Lung (tissue), 12 donors: Measurements from ENCODE around the gene CENPH. TPM values are rescaled to one million over a fixed set of nuclear protein-coding genes. Genes with fewer than 3 reads are reported as not detected.
"Not testable (repeated sequence)": the region's sequence is repeated elsewhere in the genome, so short reads cannot be mapped to it uniquely, and the experiment has no call there.

ENCODE experiments used
- ATAC-seq: fragments of 200-7000 bp; cut with Tn5 transposase; one replicate; pipeline ENCODE4 v1.9.1; 2020; ENCODE audit warnings: moderate number of reproducible peaks; ENCODE audit not compliant: insufficient read depth, low FRiP score
- DNase-seq, 3 donors: peaks; one replicate each; pipeline ENCODE4 v3.0.0-alpha.2; 2013 to 2017
- H3K27ac ChIP-seq, 2 donors: one replicate each; pipeline ENCODE4 v1.5.1; 2013; ENCODE audit warnings: mild to moderate bottlenecking in 2 of 2, moderate library complexity in 2 of 2, control low read depth in 1 of 2, inconsistent platforms in 1 of 2, low read depth in 1 of 2, low read length in 1 of 2
- H3K27me3 ChIP-seq, 3 donors: one replicate each; pipeline ENCODE4 v1.5.1; 2013; ENCODE audit warnings: low read length in 2 of 3; ENCODE audit not compliant: control insufficient read depth in 3 of 3, insufficient read depth in 3 of 3
- H3K36me3 ChIP-seq, 4 donors: one replicate each; pipeline ENCODE4 v1.5.1; 2013; ENCODE audit warnings: low read length in 4 of 4, mild to moderate bottlenecking in 1 of 4, moderate library complexity in 1 of 4; ENCODE audit not compliant: control insufficient read depth in 4 of 4, insufficient read depth in 4 of 4
- H3K4me1 ChIP-seq, 5 donors: one replicate each; pipeline ENCODE4 v1.5.1; 2013; ENCODE audit warnings: low read length in 5 of 5, mild to moderate bottlenecking in 2 of 5, moderate library complexity in 1 of 5; ENCODE audit not compliant: control insufficient read depth in 5 of 5, insufficient read depth in 5 of 5
- H3K4me3 ChIP-seq: one replicate; pipeline ENCODE4 v1.5.1; 2013; ENCODE audit warnings: mild to moderate bottlenecking, control low read depth, moderate library complexity
- H3K9ac ChIP-seq, 2 donors: one replicate each; pipeline ENCODE4 v1.5.1; 2013; ENCODE audit warnings: low read length in 2 of 2, control low read depth in 1 of 2; ENCODE audit not compliant: insufficient read depth in 1 of 2
- H3K9me3 ChIP-seq, 4 donors: one replicate each; pipeline ENCODE4 v1.5.1; 2013; ENCODE audit warnings: low read length in 3 of 4, mild to moderate bottlenecking in 1 of 4, moderate library complexity in 1 of 4; ENCODE audit not compliant: control insufficient read depth in 4 of 4, insufficient read depth in 3 of 4
- CTCF ChIP-seq: IDR thresholded peaks from 2 replicates; pipeline ENCODE4 v1.5.1; 2012; ENCODE audit warnings: mild to moderate bottlenecking; ENCODE audit errors: control extremely low read depth, extremely low read depth
- WGBS, 2 donors: extraction: QIAGEN DNeasy Blood & Tissue Kit; methylation state at CpG; one replicate each; pipeline ENCODE4 v1.1.7; 2013; 5-methylcytosine and 5-hydroxymethylcytosine counted together
- polyA plus RNA-seq, 2 donors: library from polyadenylated mRNA; stranded (reverse); fragments of 200-250 nt; gene quantifications; one replicate each; pipeline ENCODE4 v1.2.1, GENCODE V29; 2013
- total RNA-seq, 2 donors: library from RNA; depleted of rRNA in 1 of 2; stranded (reverse); fragments of >200 nt in 1 of 2; gene quantifications; one replicate each; pipeline ENCODE4 v1.2.1, GENCODE V29; 2014 to 2021
- donor health status: control.
- donor health status: control.
- donor health status: Bipolar disorder and iron deficiency.
- donor health status: healthy.
- donor health status: DM: yes; HTN: yes; CAD: no.

Gene CENPH
- total and polyA plus RNA-seq, 4 donors = 3.3 to 5.8 (median 4.6) TPM

DNA sequence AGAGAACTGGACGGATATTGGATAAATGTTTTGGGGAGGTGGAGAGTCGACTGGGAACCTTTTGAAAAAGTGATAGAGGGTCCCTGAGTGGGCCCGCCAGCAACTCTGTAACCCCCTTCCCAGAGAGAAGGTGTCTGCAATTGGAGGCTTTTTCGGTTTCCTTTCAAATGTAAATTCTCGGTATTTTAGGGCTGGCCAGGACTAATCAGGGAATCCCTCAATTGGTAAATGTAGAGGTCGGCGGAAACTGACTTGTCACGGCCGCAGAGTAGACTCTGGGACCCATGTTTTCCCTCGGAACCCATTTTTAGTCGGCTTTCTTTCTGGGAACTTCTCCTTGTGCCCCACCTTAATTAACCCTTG lies 21.9 kb upstream of the CENPH start:
- TF ChIP-seq CTCF = no peak
- peak overlapping the region; percentile 42 to 76 for H3K9ac ChIP-seq
- 2 to 3% methylated on average over 11 of the region's 11 CpGs for WGBS, 2 donors
- peak in 2 of 3 donors; percentile 6 to 20 for DNase-seq
- H3K27ac ChIP-seq = no peak overlapping the region
- H3K4me1 ChIP-seq = peaks cover 0 to 16% (median 6%) of the 10 kb centered on the region in 5 donors
- no peaks in the 10 kb centered on the region for H3K27me3 ChIP-seq
- peak overlapping the region; percentile 69 for H3K4me3 ChIP-seq
- H3K9me3 ChIP-seq = no peaks in the 10 kb centered on the region
- H3K36me3 ChIP-seq = peaks cover 0 to 9% (median 3%) of the 10 kb centered on the region in 4 donors
- no peak for ATAC-seq

GRCh38 chr5:69167929-69168328 lies 21.5 kb upstream of the CENPH start:
- Histone ChIP-seq H3K27me3 (no peaks in the 10 kb centered on the region), H3K9me3 (no peaks in the 10 kb centered on the region), H3K4me1 (peaks cover 0 to 16% (median 6%) of the 10 kb centered on the region in 5 donors), H3K4me3 (no peak overlapping the region), H3K9ac (peak overlapping the region; percentile 42 to 76), H3K36me3 (peaks cover 0 to 9% (median 3%) of the 10 kb centered on the region in 4 donors), H3K27ac (no peak overlapping the region)
- DNase-seq (peak in 1 of 3 donors; percentile 2), ATAC-seq (no peak)
- WGBS, 2 donors = 41 to 47% methylated on average over 8 of the region's 8 CpGs
- no peak for TF ChIP-seq CTCF

- H3K4me3 ChIP-seq = no peak overlapping the region
- no peaks in the 10 kb centered on the region for H3K9me3 ChIP-seq
- no peak for TF ChIP-seq CTCF
- ATAC-seq = no peak
- no peak overlapping the region for H3K27ac ChIP-seq
- H3K27me3 ChIP-seq = no peaks in the 10 kb centered on the region
- H3K4me1 ChIP-seq = peaks cover 0 to 16% (median 6%) of the 10 kb centered on the region in 5 donors
- no peak overlapping the region for H3K9ac ChIP-seq
- peaks cover 0 to 12% (median 8%) of the 10 kb centered on the region in 4 donors for H3K36me3 ChIP-seq
- WGBS, 2 donors = 91 to 100% methylated on average over 1 of the region's 1 CpG
- no peak for DNase-seq
Observed at GRCh38 chr5:69170495-69170894, 18.9 kb upstream of the CENPH start.

GRCh38 chr5:69170969-69171368 lies 18.4 kb upstream of the CENPH start:
- WGBS, 2 donors = 96 to 97% methylated on average over 3 of the region's 3 CpGs
- TF ChIP-seq CTCF = no peak
- Histone ChIP-seq H3K27me3 (no peaks in the 10 kb centered on the region), H3K4me3 (no peak overlapping the region), H3K9ac (no peak overlapping the region), H3K4me1 (peaks cover 0 to 16% (median 6%) of the 10 kb centered on the region in 5 donors), H3K9me3 (no peaks in the 10 kb centered on the region), H3K27ac (no peak overlapping the region), H3K36me3 (peaks cover 0 to 13% (median 9%) of the 10 kb centered on the region in 4 donors)
- ATAC-seq (no peak), DNase-seq (no peak)

DNA sequence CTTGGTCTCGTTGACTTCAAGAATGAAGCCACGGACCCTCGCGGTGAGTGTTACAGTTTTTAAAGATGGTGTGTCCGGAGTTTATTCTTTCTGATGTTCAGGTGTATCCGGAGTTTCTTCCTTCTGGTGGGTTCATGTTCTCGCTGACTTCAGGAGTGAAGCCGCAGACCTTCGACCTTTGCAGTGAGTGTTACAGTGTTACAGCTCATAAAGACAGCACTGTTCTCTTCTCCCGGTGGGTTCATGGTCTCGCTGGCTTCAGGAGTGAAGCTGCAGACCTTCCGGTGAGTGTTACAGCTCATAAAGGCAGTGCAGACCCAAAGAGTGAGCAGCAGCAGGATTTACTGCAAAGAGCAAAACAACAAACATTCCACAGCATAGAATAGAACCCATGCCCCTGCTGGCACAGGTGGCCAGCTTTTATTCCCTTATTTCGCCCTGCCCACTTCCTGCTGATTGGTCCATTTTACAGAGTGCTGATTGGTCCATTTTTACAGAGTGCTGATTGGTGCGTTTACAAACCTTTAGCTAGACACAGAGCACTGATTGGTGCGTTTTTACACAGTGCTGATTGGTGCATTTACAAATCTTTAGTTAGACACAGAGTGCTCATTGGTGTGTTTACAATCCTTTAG lies 7.6 kb upstream of the CENPH start:
- DNase-seq, H3K4me1 ChIP-seq, H3K36me3 ChIP-seq, H3K9ac ChIP-seq, H3K27me3 ChIP-seq, H3K4me3 ChIP-seq, H3K27ac ChIP-seq, ATAC-seq, H3K9me3 ChIP-seq: not testable (repeated sequence)
- WGBS, 2 donors = 91 to 92% methylated on average over 15 of the region's 15 CpGs
